ENCODE data around the gene CHST8. TPM values are rescaled to one million over a fixed set of nuclear protein-coding genes. Genes with fewer than 3 reads are reported as not detected.

Gene CHST8
- total and polyA plus RNA-seq, 2 donors from 2014 or later = 0.28 TPM; not detected in 1

- DNase-seq = no peak
- no peak for FAIRE-seq
Measured at GRCh38 chr19:33678796-33679585, 57.2 kb downstream of the CHST8 start.

GRCh38 chr19:33679696-33680095 lies 57.9 kb downstream of the CHST8 start:
- DNase-seq (no peak), FAIRE-seq (no peak)
- Histone ChIP-seq H3K27me3 (ENCODE audit: control insufficient read depth, insufficient read depth, low read length) (no peaks in the 10 kb centered on the region), H3K9me3 (ENCODE audit: control insufficient read depth in 2 of 3, insufficient read depth in 1 of 3, low read length in 3 of 3) (peaks cover 0 to 2% (median 0%) of the 10 kb centered on the region in 3 donors), H3K4me1 (ENCODE audit: control insufficient read depth in 2 of 3, insufficient read depth in 2 of 3, low read depth in 1 of 3, low read length in 3 of 3) (no peaks in the 10 kb centered on the region), H3K27ac (ENCODE audit: low read depth in 2 of 2, low read length in 2 of 2) (no peak overlapping the region), H3K9ac (ENCODE audit: low read length in 3 of 3) (no peak overlapping the region), H3K4me3 (ENCODE audit: low read length in 3 of 3) (no peak overlapping the region), H3K36me3 (ENCODE audit: control insufficient read depth in 2 of 3, insufficient read depth in 3 of 3, low read length in 3 of 3) (no peaks in the 10 kb centered on the region)
- no peak for TF ChIP-seq CTCF (IDR thresholded peaks at IDR 0.05; ENCODE audit: borderline replicate concordance, extremely low read depth, insufficient read depth)
- intact Hi-C loops (cut with DNase I) = no loop called here

More at GRCh38 chr19:33678796-33679585, 57.2 kb downstream of the CHST8 start:
- Histone ChIP-seq H3K9ac (ENCODE audit: low read length in 3 of 3) (no peak overlapping the region), H3K9me3 (ENCODE audit: control insufficient read depth in 2 of 3, insufficient read depth in 1 of 3, low read length in 3 of 3) (peaks cover 0 to 2% (median 0%) of the 10 kb centered on the region in 3 donors), H3K4me1 (ENCODE audit: control insufficient read depth in 2 of 3, insufficient read depth in 2 of 3, low read depth in 1 of 3, low read length in 3 of 3) (no peaks in the 10 kb centered on the region), H3K27me3 (ENCODE audit: control insufficient read depth, insufficient read depth, low read length) (no peaks in the 10 kb centered on the region), H3K4me3 (ENCODE audit: low read length in 3 of 3) (no peak overlapping the region), H3K36me3 (ENCODE audit: control insufficient read depth in 2 of 3, insufficient read depth in 3 of 3, low read length in 3 of 3) (no peaks in the 10 kb centered on the region), H3K27ac (ENCODE audit: low read depth in 2 of 2, low read length in 2 of 2) (no peak overlapping the region)
- intact Hi-C loops (cut with DNase I) = no loop called here
- TF ChIP-seq CTCF (IDR thresholded peaks at IDR 0.05; ENCODE audit: borderline replicate concordance, extremely low read depth, insufficient read depth) = no peak

GRCh38 chr19:33681081-33681680 lies 59.4 kb downstream of the CHST8 start:
- H3K9ac ChIP-seq (ENCODE audit: low read length in 3 of 3) = no peak overlapping the region
- no peak overlapping the region for H3K27ac ChIP-seq (ENCODE audit: low read depth in 2 of 2, low read length in 2 of 2)
- H3K27me3 ChIP-seq (ENCODE audit: control insufficient read depth, insufficient read depth, low read length) = peaks cover 2% of the 10 kb centered on the region
- H3K9me3 ChIP-seq (ENCODE audit: control insufficient read depth in 2 of 3, insufficient read depth in 1 of 3, low read length in 3 of 3) = peaks cover 0 to 2% (median 0%) of the 10 kb centered on the region in 3 donors
- H3K4me1 ChIP-seq (ENCODE audit: control insufficient read depth in 2 of 3, insufficient read depth in 2 of 3, low read depth in 1 of 3, low read length in 3 of 3) = no peaks in the 10 kb centered on the region
- H3K4me3 ChIP-seq (ENCODE audit: low read length in 3 of 3) = no peak overlapping the region
- intact Hi-C loops (cut with DNase I) = no loop called here
- no peak for TF ChIP-seq CTCF (IDR thresholded peaks at IDR 0.05; ENCODE audit: borderline replicate concordance, extremely low read depth, insufficient read depth)
- DNase-seq = peak in 1 of 5 donors; percentile 28
- no peaks in the 10 kb centered on the region for H3K36me3 ChIP-seq (ENCODE audit: control insufficient read depth in 2 of 3, insufficient read depth in 3 of 3, low read length in 3 of 3)
- no peak for FAIRE-seq
